K562 (cell line): Measurements from ENCODE around the gene B3GAT1. TPM values are rescaled to one million over a fixed set of nuclear protein-coding genes. Genes with fewer than 3 reads are reported as not detected.
A peak's percentile ranks its signal among the peaks of the same experiment; 100 is the strongest.

Source experiments
- ARID4B ChIP-seq: sonication (generic); formaldehyde crosslinking; IDR thresholded peaks from 2 replicates; pipeline ENCODE4 v1.8.0; 2022; ENCODE audit warnings: mild to moderate bottlenecking, missing genetic modification reagents
- ATF2 ChIP-seq: sonication (generic); formaldehyde crosslinking; IDR thresholded peaks from 2 replicates; pipeline ENCODE4 v1.8.1; 2022; ENCODE audit warnings: missing genetic modification reagents
- E2F8 ChIP-seq: fragments of 450-650 bp; IDR thresholded peaks from 2 replicates; pipeline ENCODE4 v1.7.1; 2018; ENCODE audit warnings: mild to moderate bottlenecking, low read depth; ENCODE audit not compliant: partially characterized antibody
- FOXM1 ChIP-seq, 2 experiments: fragments of 450-650 bp in 1 of 2; sonication (generic) in 1 of 2; formaldehyde crosslinking in 1 of 2; IDR thresholded peaks; 2 replicates each; pipeline versions ENCODE4 v1.6.1 to v1.9.0; 2017 to 2022; ENCODE audit warnings: low read depth in 2 of 2, mild to moderate bottlenecking in 2 of 2, missing genetic modification reagents in 1 of 2, moderate library complexity in 1 of 2
- IRF2 ChIP-seq: sonication (generic); formaldehyde crosslinking; IDR thresholded peaks from 2 replicates; pipeline ENCODE4 v1.8.1; 2022; ENCODE audit warnings: mild to moderate bottlenecking, missing genetic modification reagents
- KDM2B ChIP-seq: fragments of 250-450 bp; sonication (Bioruptor Pico); IDR thresholded peaks from 2 replicates; pipeline ENCODE4 v1.8.0; 2021; ENCODE audit warnings: mild to moderate bottlenecking, moderate library complexity
- PHF8 ChIP-seq: fragments of 200-600 bp; sonication (generic); IDR thresholded peaks from 2 replicates; pipeline ENCODE4 v1.6.1; 2012; ENCODE audit warnings: mixed run types, mild to moderate bottlenecking, inconsistent platforms, low read length, moderate library complexity, borderline replicate concordance
- SLC30A9 ChIP-seq: fragments of 250-450 bp; sonication (Bioruptor Pico); IDR thresholded peaks from 2 replicates; pipeline ENCODE4 v1.8.0; 2022; ENCODE audit warnings: mild to moderate bottlenecking, moderate library complexity
- TEAD1 ChIP-seq, 2 experiments: fragments of 450-650 bp in 1 of 2; sonication (generic) in 1 of 2; formaldehyde crosslinking; IDR thresholded peaks; 2 replicates each; pipeline versions ENCODE4 v1.4.0 to v1.8.0; 2020 to 2022; ENCODE audit warnings: mild to moderate bottlenecking in 2 of 2, missing genetic modification reagents in 1 of 2
- ZNF592 ChIP-seq: fragments of 450-650 bp; IDR thresholded peaks from 2 replicates; pipeline ENCODE4 v1.6.1; 2017; ENCODE audit warnings: antibody characterized with exemption, mild to moderate bottlenecking
- polyA plus RNA-seq, 8 experiments: library from polyadenylated mRNA; depleted of rRNA in 4 of 8; stranded (reverse) in 5 of 8; unstranded in 3 of 8; fragments of >200 nt; fragmentation: Nextera tagmentation in 2 of 8; fragmentation: Illumina TruSeq in 1 of 8; extraction: Ambion mirVana in 2 of 8; extraction: Trizol in 1 of 8; gene quantifications; 2 replicates each; pipeline versions ENCODE4 v1.2.1 to v1.2.3, GENCODE V29; 2011 to 2014; ENCODE audit warnings: inconsistent platforms in 1 of 8, missing spikeins in 1 of 8
- total RNA-seq, 7 experiments: library from RNA; depleted of rRNA in 6 of 7; stranded (reverse); fragments of >200 nt in 6 of 7; fragmentation: Illumina TruSeq in 2 of 7; extraction: Trizol in 2 of 7; gene quantifications; 2 replicates each; pipeline versions ENCODE4 v1.2.1 to v1.2.3, GENCODE V29; 2011 to 2021; ENCODE audit warnings: low replicate concordance in 1 of 7

B3GAT1 gene
- total and polyA plus RNA-seq, 9 of the 15 experiments (the other 6 are each of a cell fraction or from before 2014, with no cell fraction given), result 0.01 to 0.53 (median 0.14) TPM; not detected in 1

- no peak for TF ChIP-seq E2F8
- TF ChIP-seq SLC30A9, result no peak
- TF ChIP-seq KDM2B (CRISPR knock-in tag), result 0 out of 2 replicates have a peak, but pooled peaks have one; percentile 64
- TF ChIP-seq ZNF592, result peak; percentile 59
- no peak for TF ChIP-seq FOXM1 (IDR thresholded peaks at IDR 0.05; ENCODE audit: low read depth)
- TF ChIP-seq FOXM1 (CRISPR knock-in tag; IDR thresholded peaks at IDR 0.05; ENCODE audit: low read depth), result peak; percentile 81; the same call in 1 of the 2 replicates
- TF ChIP-seq ATF2 (CRISPR knock-in tag), result 0 out of 2 replicates have a peak, but pooled peaks have one; percentile 28
- peak; percentile 58; the same call in 1 of the 2 replicates for TF ChIP-seq PHF8
- TF ChIP-seq TEAD1 (CRISPR knock-in tag; IDR thresholded peaks at IDR 0.05), result peak in 1 of 2 experiments; percentile 80; a peak in 1 of 4 replicates
- 0 out of 2 replicates have a peak, but pooled peaks have one; percentile 58 for TF ChIP-seq IRF2 (CRISPR knock-in tag)
- peak; percentile 79; the same call in 1 of the 2 replicates for TF ChIP-seq ARID4B (CRISPR knock-in tag)
Measured at GRCh38 chr11:134331354-134332188, 80.5 kb downstream of the B3GAT1 start, which contains the start of gene GLB1L2 (continued).
